GM23248 (cell line): ENCODE results near the gene S100A12.

Experiments used
- EZH2 ChIP-seq: fragments of 200-600 bp; sonication (generic); IDR thresholded peaks from 2 replicates; pipeline ENCODE4 v1.6.1; 2018; ENCODE audit warnings: antibody characterized with exemption, mild to moderate bottlenecking; ENCODE audit not compliant: insufficient read depth, poor library complexity, severe bottlenecking
- EZH2phosphoT487 ChIP-seq: fragments of 200-600 bp; sonication (generic); IDR thresholded peaks from 2 replicates; pipeline ENCODE4 v1.6.1; 2018; ENCODE audit warnings: antibody characterized with exemption, moderate library complexity, mild to moderate bottlenecking, low read depth; ENCODE audit not compliant: insufficient read depth

GRCh38 chr1:153397924-153398651, 22.7 kb upstream of the S100A12 start:
- TF ChIP-seq EZH2 (no peak), EZH2phosphoT487 (no peak)
